Chondrocyte (in vitro differentiated cells): ENCODE measurements around the gene SLC39A9. TPM values are rescaled to one million over a fixed set of nuclear protein-coding genes. Genes with fewer than 3 reads are reported as not detected.

ENCODE experiments used
- DNase-seq: peaks from one replicate; pipeline ENCODE4 v3.0.0; 2021; ENCODE audit warnings: mixed read lengths, low spot score
- H3K27ac Mint-ChIP-seq: one replicate; pipeline ENCODE4 v1.8.0; 2021; ENCODE audit warnings: mild to moderate bottlenecking, moderate library complexity, mixed read lengths; ENCODE audit not compliant: unreplicated experiment
- H3K27me3 Mint-ChIP-seq: 2 replicates; pipeline ENCODE4 v1.8.0; 2021; ENCODE audit warnings: low read depth, mixed read lengths
- H3K36me3 Mint-ChIP-seq: 2 replicates; pipeline ENCODE4 v1.8.0; 2021; ENCODE audit warnings: low read depth, mixed read lengths
- H3K4me1 Mint-ChIP-seq: 2 replicates; pipeline ENCODE4 v1.8.0; 2021; ENCODE audit warnings: low read depth, mild to moderate bottlenecking, mixed read lengths
- H3K4me3 Mint-ChIP-seq: one replicate; pipeline ENCODE4 v1.8.0; 2021; ENCODE audit warnings: mild to moderate bottlenecking, moderate library complexity, mixed read lengths; ENCODE audit not compliant: unreplicated experiment
- H3K9me3 Mint-ChIP-seq: 2 replicates; pipeline ENCODE4 v1.8.0; 2021; ENCODE audit warnings: low read depth, mixed read lengths
- CTCF ChIP-seq: fragments of 200-600 bp; sonication (generic); IDR thresholded peaks from 2 replicates; pipeline ENCODE4 v1.5.0; 2021; ENCODE audit warnings: antibody characterized with exemption, mild to moderate bottlenecking, moderate library complexity
- total RNA-seq: library from RNA; stranded (reverse); gene quantifications from 3 replicates; pipeline ENCODE4 v1.2.1, GENCODE V29; 2021

The SLC39A9 gene
- total RNA-seq, 1 donor from 2014 or later: 78.9 TPM

GRCh38 chr14:69363964-69364363, 34.5 kb upstream of the SLC39A9 start:
- no peaks in the 10 kb centered on the region for H3K36me3 Mint-ChIP-seq
- H3K27me3 Mint-ChIP-seq: no peaks in the 10 kb centered on the region
- H3K4me1 Mint-ChIP-seq: no peaks in the 10 kb centered on the region
- no peak overlapping the region for H3K4me3 Mint-ChIP-seq
- no peak overlapping the region for H3K27ac Mint-ChIP-seq
- H3K9me3 Mint-ChIP-seq: no peaks in the 10 kb centered on the region
- no peak for DNase-seq
- TF ChIP-seq CTCF: no peak

GRCh38 chr14:69364378-69364777, 34.1 kb upstream of the SLC39A9 start:
- H3K27me3 Mint-ChIP-seq: no peaks in the 10 kb centered on the region
- no peak for TF ChIP-seq CTCF
- H3K4me3 Mint-ChIP-seq: no peak overlapping the region
- no peaks in the 10 kb centered on the region for H3K9me3 Mint-ChIP-seq
- DNase-seq: no peak
- no peaks in the 10 kb centered on the region for H3K36me3 Mint-ChIP-seq
- H3K27ac Mint-ChIP-seq: no peak overlapping the region
- H3K4me1 Mint-ChIP-seq: no peaks in the 10 kb centered on the region

- Mint-ChIP-seq H3K4me3 (no peak overlapping the region), H3K27ac (no peak overlapping the region), H3K27me3 (no peaks in the 10 kb centered on the region), H3K4me1 (no peaks in the 10 kb centered on the region), H3K9me3 (no peaks in the 10 kb centered on the region), H3K36me3 (no peaks in the 10 kb centered on the region)
- DNase-seq: no peak
- TF ChIP-seq CTCF: no peak
These were observed 32.4 kb upstream of the SLC39A9 start for GRCh38 chr14:69366069-69366468.

GRCh38 chr14:69366761-69367160, 31.7 kb upstream of the SLC39A9 start:
- Mint-ChIP-seq H3K27ac (no peak overlapping the region), H3K4me1 (no peaks in the 10 kb centered on the region), H3K27me3 (no peaks in the 10 kb centered on the region), H3K36me3 (no peaks in the 10 kb centered on the region), H3K4me3 (no peak overlapping the region), H3K9me3 (no peaks in the 10 kb centered on the region)
- no peak for TF ChIP-seq CTCF
- DNase-seq: no peak

GRCh38 chr14:69368381-69368780, 30.1 kb upstream of the SLC39A9 start:
- Mint-ChIP-seq H3K27ac (no peak overlapping the region), H3K4me1 (no peaks in the 10 kb centered on the region), H3K9me3 (no peaks in the 10 kb centered on the region), H3K36me3 (peaks cover 3% of the 10 kb centered on the region), H3K4me3 (no peak overlapping the region), H3K27me3 (no peaks in the 10 kb centered on the region)
- no peak for DNase-seq
- TF ChIP-seq CTCF: no peak
